CD4-positive, alpha-beta T cell treated with Interleukin-17A for 4 hours (primary cell): ENCODE measurements around the gene TTPAL.

ENCODE experiments used
- DNase-seq: peaks from one replicate; pipeline ENCODE4 v3.0.0-alpha.2; 2020; ENCODE audit warnings: mixed read lengths

The TTPAL gene

GRCh38 chr20:44542890-44543289, 67.2 kb downstream of the TTPAL start:
- no peak for DNase-seq

- no peak for DNase-seq
Observed at GRCh38 chr20:44543358-44543757, 67.7 kb downstream of the TTPAL start.
